NCI-H2081 (cell line): ENCODE data around the gene PPFIBP1.
"Not testable (repeated sequence)": the region's sequence is repeated elsewhere in the genome, so short reads cannot be mapped to it uniquely, and the experiment has no call there.

Experiments used
- DNase-seq, 2 experiments: peaks; one replicate each; lab custom pipeline; 2025; lab: John Stamatoyannopoulos, UW

PPFIBP1 gene

GRCh38 chr12:27566159-27566558, 42.2 kb downstream of the PPFIBP1 start:
- DNase-seq = no peak

- no peak for DNase-seq
Observed at GRCh38 chr12:27566626-27567025, 42.6 kb downstream of the PPFIBP1 start.

GRCh38 chr12:27571463-27571862, 47.5 kb downstream of the PPFIBP1 start:
- DNase-seq = no peak

- no peak for DNase-seq
Observed at GRCh38 chr12:27572486-27573255, 48.7 kb downstream of the PPFIBP1 start.

DNA sequence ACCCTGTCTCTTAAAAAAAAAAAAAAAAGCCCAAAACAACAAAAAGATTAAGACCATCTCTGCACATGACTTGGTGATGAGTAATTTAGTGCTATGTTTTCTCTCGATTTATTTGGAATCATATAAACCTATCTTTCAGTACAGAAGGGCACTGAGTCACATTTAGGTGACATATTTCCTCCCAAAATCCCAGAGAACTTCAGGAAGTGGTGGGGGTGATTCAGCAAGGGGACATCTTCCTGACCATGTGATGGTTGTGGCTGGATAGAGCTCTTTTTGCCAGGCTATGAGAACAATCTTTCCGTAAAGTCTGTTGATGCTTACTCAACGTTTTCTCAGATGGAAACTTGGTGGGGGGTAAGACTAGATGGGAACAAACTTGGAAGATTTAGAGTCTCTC, 50.0 kb downstream of the PPFIBP1 start:
- DNase-seq = no peak

- no peak for DNase-seq
Observed at GRCh38 chr12:27575090-27575761, 51.2 kb downstream of the PPFIBP1 start.

DNA sequence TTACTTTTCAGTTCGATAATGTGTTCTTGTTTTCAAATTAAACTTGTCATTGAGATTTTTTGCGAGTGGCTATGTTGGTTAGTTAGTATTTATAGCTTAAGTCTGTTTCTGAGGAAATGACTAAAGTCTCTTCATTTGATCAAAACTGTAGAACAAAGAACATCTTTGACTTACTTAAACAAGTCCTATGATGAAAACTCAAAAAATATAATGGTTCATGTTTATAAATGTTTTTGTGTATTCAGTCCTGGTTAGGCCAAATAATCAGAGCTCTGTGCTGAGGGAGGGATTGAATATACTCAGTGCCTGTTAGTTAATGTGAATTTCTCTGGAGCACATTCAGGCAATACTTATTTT, 51.7 kb downstream of the PPFIBP1 start:
- DNase-seq = no peak

DNA sequence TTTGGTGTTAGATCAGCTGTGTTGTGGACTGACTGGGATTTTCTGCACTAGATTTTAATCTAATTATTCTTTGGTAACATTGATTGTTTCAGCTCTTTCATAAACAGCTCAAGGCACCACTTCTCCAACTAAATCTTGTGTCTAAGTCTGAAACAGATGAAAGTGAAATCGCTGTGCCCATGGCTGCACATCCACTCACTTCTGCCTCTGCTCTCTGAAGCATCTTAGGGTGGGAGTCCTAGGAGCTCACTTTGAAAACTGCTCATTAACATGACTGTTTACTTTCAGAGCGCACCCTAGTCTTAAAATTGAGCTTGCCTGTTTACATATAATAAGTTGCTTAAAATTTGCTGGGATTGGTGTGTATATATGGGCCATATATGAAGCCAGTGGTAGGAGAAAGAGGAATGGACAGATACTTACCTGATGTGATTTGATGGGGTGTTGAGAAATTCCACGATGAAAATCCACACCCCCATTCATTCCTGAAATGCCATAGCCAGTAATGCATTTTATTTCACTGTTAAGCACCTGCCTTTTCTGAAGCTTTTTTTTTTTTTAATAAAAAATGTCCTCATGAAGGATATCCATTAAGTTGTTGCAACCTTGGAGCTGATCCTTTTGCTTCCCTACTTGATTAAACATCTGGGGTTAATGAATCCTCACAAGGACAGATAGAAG, 52.8 kb downstream of the PPFIBP1 start:
- no peak for DNase-seq

DNA sequence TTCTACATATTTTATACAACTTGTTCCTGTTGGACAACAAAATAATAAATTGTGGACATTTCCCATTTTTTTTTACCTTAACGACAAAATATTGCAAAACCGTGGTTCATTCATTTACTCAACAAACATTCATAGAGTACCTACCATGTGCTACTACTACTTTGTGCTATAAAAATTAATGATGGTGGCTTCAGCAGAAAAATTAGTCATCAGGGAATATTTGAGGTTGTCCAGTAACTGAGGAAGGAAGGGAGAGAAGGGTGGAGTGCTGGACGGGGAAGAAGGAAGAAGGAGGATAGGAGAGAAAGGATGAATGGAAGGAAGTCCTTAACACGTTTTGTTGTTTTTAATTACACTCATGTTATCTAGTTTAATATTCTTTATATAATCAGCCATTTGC, 53.7 kb downstream of the PPFIBP1 start:
- DNase-seq = no peak

DNA sequence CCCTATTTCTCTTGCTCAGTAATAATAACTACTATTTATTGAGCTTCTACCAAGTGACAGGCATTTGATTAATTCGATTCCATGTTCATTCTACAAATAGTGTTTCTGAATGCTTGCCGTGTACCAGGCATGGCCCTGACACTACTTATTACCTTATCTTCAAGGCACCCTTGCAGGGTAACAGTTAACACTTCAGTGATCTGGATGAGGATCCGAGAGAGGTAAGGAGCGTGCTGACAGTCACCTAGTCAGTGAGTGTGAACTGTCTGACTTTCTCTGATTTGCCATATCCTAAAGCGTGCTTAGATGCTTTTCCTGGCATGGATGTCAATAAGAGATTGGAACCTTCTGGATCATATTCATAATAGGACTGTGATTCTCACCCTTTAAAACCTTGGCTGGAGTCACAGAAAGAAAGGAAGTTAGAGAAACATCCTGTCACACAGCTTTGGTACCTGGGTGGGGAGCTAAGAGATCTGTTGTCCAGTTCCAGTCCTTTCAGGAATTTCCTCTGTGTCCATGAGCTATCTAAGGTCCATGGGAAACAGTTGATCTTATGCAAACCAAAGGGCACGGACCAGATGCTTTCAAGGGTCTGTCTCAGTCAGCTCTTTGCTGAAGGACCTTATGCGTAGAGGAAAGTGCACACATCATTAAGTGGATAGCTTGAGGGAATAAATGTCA, 54.8 kb downstream of the PPFIBP1 start:
- DNase-seq = no peak

DNA sequence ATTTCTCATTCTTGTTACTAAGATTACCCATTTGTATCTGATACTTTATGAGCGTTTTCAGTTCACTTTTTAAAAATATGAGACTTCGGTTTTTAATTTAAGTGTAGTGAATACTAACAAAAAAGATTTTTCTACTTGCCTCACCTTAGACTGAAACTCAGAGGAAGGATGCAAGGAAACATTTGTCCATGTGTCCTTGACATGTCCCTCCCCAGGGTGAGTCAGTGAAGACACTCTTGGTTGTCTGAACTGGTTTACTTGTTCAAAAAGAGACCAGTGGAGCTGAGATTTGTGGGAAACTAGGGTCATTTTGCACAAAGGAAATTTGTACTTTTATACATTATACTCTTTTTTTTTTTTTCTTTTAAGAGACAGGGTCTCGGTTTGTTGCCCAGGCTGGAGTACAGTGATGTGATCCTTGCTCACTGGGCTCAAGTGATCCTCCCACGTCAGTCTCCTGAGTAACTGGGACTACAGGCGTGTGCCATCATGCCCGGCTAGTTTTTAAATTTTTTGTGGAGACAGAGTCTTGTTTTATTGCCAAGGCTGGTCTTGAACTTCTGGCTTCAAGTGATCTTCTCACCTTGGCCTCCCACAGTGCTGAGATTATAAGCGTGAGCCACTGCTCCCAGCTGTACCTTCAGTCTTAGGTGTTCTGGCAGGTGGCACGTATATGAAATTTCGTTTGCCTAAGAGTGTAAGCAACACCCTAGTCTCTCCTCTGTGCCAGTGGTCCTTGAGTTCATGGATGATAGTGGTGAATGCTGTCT, 56.7 kb downstream of the PPFIBP1 start:
- DNase-seq = no peak

GRCh38 chr12:27581331-27581671, 57.3 kb downstream of the PPFIBP1 start:
- not testable (repeated sequence) for DNase-seq

- not testable (repeated sequence) for DNase-seq
Observed at GRCh38 chr12:27581833-27582232, 57.8 kb downstream of the PPFIBP1 start.

DNA sequence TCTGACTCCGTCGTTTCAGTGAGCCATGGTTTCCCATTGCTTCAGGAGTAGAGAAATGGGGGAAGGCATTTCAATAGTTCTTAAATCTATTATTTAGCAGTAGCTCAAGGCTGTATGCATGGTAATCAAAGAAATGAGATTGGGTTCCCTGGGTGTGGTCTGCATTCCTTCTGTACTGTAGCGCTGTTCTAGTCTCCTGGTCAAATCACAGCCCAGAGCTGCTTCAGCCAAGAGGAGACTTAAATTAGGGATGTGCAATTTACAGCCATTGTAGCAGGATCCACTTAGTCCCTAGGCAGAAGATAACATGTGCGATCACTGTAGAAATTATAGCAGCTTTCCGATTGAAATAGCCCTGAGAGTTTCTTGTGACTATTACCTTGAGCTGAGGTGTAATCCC, 58.4 kb downstream of the PPFIBP1 start:
- DNase-seq = not testable (repeated sequence)

DNA sequence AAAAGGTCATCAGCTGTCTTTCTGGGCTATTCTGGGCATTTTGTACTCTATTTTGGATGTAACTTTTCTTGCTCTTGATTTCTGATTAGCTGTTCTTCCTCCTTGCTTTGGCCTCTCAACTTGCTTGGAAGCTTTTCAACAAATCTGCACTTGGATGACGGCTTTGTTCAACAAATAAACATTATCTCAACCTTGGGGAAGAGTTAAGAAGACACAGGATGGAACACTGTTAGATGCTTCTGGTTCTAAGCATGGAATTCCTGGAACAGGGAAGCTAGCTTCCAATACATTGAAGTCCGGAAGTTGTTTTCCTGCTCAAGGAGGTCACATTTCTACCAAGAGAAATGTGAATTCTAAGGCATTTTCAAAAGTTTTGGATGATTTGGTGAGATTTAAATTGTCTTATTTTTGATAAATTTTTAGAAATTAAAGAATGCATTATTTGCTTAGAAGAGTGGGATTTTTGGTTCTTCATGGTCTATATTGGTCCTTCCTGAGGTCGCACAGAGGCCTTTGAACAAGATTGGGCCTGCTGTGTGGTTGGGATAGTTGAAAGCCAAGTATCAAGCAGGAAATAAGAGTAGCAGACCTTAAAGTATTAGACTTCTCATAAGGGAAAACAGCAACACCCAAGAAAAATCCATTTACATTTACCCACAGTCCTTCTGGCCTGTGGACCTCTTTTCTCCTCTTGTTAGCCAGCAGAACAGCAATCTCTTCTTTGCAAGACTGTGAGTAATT, 59.2 kb downstream of the PPFIBP1 start:
- no peak for DNase-seq

- no peak for DNase-seq
Observed at GRCh38 chr12:27583981-27584380, 60.0 kb downstream of the PPFIBP1 start.

DNA sequence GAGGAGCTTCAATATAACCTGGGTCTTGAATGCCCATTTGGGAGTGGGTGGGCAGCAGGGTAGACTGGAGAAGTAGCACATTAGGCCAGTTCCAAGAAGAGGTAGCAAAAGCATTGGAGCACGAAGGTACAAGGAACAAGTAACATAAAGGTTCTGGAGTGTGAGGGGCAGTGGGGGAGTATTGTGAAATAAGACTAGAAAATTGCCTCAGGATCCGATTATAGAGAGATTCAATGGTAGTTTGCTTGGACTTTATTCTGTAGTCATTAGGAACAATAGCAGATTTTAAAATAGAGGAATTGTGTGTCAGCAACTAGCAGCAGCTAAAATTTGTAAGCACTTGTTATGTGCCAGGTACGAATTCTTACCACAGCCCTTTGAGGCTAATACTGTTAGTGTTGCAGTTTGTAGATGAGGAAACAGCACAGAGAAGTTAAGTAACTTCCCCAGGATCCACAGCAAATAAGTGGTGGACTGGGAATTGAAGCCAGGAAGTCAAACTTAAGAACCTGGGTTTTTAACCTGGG, 61.8 kb downstream of the PPFIBP1 start:
- no peak for DNase-seq

- DNase-seq = not testable (repeated sequence)
Observed at GRCh38 chr12:27588075-27588730, 64.2 kb downstream of the PPFIBP1 start.

GRCh38 chr12:27588776-27589175, 64.8 kb downstream of the PPFIBP1 start:
- no peak for DNase-seq

- DNase-seq = no peak
Observed at GRCh38 chr12:27589419-27589818, 65.4 kb downstream of the PPFIBP1 start.
